Sigmoid colon (tissue), 4 donors: ENCODE data around the gene SPRTN.

Experiments
- CTCF ChIP-seq, 4 experiments: fragments of 450-650 bp in 3 of 4; fragments of 200-600 bp in 1 of 4; IDR thresholded peaks; one replicate each; pipeline ENCODE4 v1.5.1; 2016 to 2019; ENCODE audit warnings: antibody characterized with exemption in 4 of 4, mild to moderate bottlenecking in 3 of 4, moderate library complexity in 2 of 4
- EP300 ChIP-seq, 4 donors: sonication (generic); formaldehyde crosslinking; IDR thresholded peaks; one replicate each; pipeline ENCODE4 v1.6.1; 2017; ENCODE audit warnings: antibody characterized with exemption in 4 of 4
- POLR2A ChIP-seq, 2 donors: fragments of 450-650 bp; IDR thresholded peaks; one replicate each; pipeline ENCODE4 v1.6.1; 2016; ENCODE audit warnings: antibody characterized with exemption in 2 of 2, mild to moderate bottlenecking in 2 of 2, moderate library complexity in 2 of 2
- POLR2AphosphoS5 ChIP-seq, 4 donors: sonication (generic); formaldehyde crosslinking; IDR thresholded peaks; one replicate each; pipeline ENCODE4 v1.6.1; 2017; ENCODE audit warnings: antibody characterized with exemption in 4 of 4

GRCh38 chr1:231355171-231355570 lies 17.1 kb downstream of the SPRTN start:
- TF ChIP-seq POLR2AphosphoS5 (IDR thresholded peaks at IDR 0.05) (no peak), CTCF (IDR thresholded peaks at IDR 0.05) (no peak), EP300 (IDR thresholded peaks at IDR 0.05) (no peak), POLR2A (IDR thresholded peaks at IDR 0.05) (no peak)
